ENCODE measurements around the gene DAB1. TPM values are rescaled to one million over a fixed set of nuclear protein-coding genes. Genes with fewer than 3 reads are reported as not detected.
A peak's percentile ranks its signal among the peaks of the same experiment; 100 is the strongest.

Gene DAB1
- polyA plus RNA-seq, 4 donors, result 3.0 to 77.0 (median 24.3) TPM

GRCh38 chr1:57329001-57329527, 94.8 kb downstream of the DAB1 start:
- FAIRE-seq (no peak), DNase-seq (peak in 1 of 2 donors; percentile 41)
- H3K27me3 ChIP-seq (ENCODE audit: control insufficient read depth in 3 of 3, insufficient read depth in 3 of 3, low read length in 3 of 3), result no peaks in the 10 kb centered on the region
- H3K27ac ChIP-seq (ENCODE audit: low read depth in 1 of 3, low read length in 2 of 3), result no peak overlapping the region
- peaks cover 0 to 21% (median 4%) of the 10 kb centered on the region in 3 donors for H3K4me1 ChIP-seq (ENCODE audit: control insufficient read depth in 3 of 3, insufficient read depth in 2 of 3, low read depth in 1 of 3, low read length in 2 of 3)
- WGBS, 3 donors, result 76 to 86% (median 83%) methylated on average over 6 of the region's 6 CpGs
- H3K9me3 ChIP-seq (ENCODE audit: control insufficient read depth in 2 of 2, insufficient read depth in 1 of 2, low read depth in 1 of 2, low read length in 1 of 2), result peaks cover 0 to 4% of the 10 kb centered on the region in 2 donors
- no peaks in the 10 kb centered on the region for H3K36me3 ChIP-seq (ENCODE audit: control insufficient read depth in 3 of 3, insufficient read depth in 2 of 3, low read depth in 1 of 3, low read length in 3 of 3)
- H3K4me3 ChIP-seq (ENCODE audit: low read depth in 1 of 3, low read length in 3 of 3), result no peak overlapping the region

GRCh38 chr1:57327946-57328345, 95.9 kb downstream of the DAB1 start:
- DNase-seq (no peak), FAIRE-seq (no peak)
- 96 to 99% (median 97%) methylated on average over 4 of the region's 4 CpGs for WGBS, 3 donors
- Histone ChIP-seq H3K27me3 (ENCODE audit: control insufficient read depth in 3 of 3, insufficient read depth in 3 of 3, low read length in 3 of 3) (no peaks in the 10 kb centered on the region), H3K9me3 (ENCODE audit: control insufficient read depth in 2 of 2, insufficient read depth in 1 of 2, low read depth in 1 of 2, low read length in 1 of 2) (peaks cover 0 to 4% of the 10 kb centered on the region in 2 donors), H3K4me3 (ENCODE audit: low read depth in 1 of 3, low read length in 3 of 3) (no peak overlapping the region), H3K27ac (ENCODE audit: low read depth in 1 of 3, low read length in 2 of 3) (no peak overlapping the region), H3K36me3 (ENCODE audit: control insufficient read depth in 3 of 3, insufficient read depth in 2 of 3, low read depth in 1 of 3, low read length in 3 of 3) (no peaks in the 10 kb centered on the region), H3K4me1 (ENCODE audit: control insufficient read depth in 3 of 3, insufficient read depth in 2 of 3, low read depth in 1 of 3, low read length in 2 of 3) (peaks cover 0 to 21% (median 4%) of the 10 kb centered on the region in 3 donors)

DNA sequence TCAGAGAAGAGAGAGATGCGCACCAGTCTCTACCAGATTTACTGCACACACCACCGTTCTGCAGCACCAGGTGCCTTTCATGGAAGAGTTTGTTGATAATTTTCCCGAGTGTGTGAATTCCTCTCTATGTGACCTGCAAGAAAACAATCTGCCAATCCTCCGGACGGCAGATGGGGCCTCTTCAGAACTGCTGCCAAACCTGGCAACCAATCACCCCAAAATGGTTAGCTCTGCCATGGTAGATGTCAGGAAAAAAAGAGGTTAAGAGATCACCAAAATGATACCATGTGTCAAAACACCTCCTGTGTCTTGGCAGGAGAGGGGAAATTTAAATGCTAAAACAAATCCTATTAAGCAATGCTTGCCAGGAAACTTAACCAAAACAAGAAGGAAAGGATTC, 96.5 kb downstream of the DAB1 start:
- Histone ChIP-seq H3K4me1 (ENCODE audit: control insufficient read depth in 3 of 3, insufficient read depth in 2 of 3, low read depth in 1 of 3, low read length in 2 of 3) (peaks cover 0 to 21% (median 4%) of the 10 kb centered on the region in 3 donors), H3K9me3 (ENCODE audit: control insufficient read depth in 2 of 2, insufficient read depth in 1 of 2, low read depth in 1 of 2, low read length in 1 of 2) (peaks cover 0 to 4% of the 10 kb centered on the region in 2 donors), H3K27me3 (ENCODE audit: control insufficient read depth in 3 of 3, insufficient read depth in 3 of 3, low read length in 3 of 3) (no peaks in the 10 kb centered on the region), H3K27ac (ENCODE audit: low read depth in 1 of 3, low read length in 2 of 3) (no peak overlapping the region), H3K4me3 (ENCODE audit: low read depth in 1 of 3, low read length in 3 of 3) (no peak overlapping the region), H3K36me3 (ENCODE audit: control insufficient read depth in 3 of 3, insufficient read depth in 2 of 3, low read depth in 1 of 3, low read length in 3 of 3) (no peaks in the 10 kb centered on the region)
- DNase-seq (no peak), FAIRE-seq (no peak)
- 73 to 83% (median 81%) methylated on average over 5 of the region's 5 CpGs for WGBS, 3 donors

GRCh38 chr1:57325536-57325935, 98.3 kb downstream of the DAB1 start:
- 14 to 40% (median 22%) methylated on average over 1 of the region's 1 CpG for WGBS, 3 donors
- peaks cover 0 to 21% (median 7%) of the 10 kb centered on the region in 3 donors for H3K4me1 ChIP-seq (ENCODE audit: control insufficient read depth in 3 of 3, insufficient read depth in 2 of 3, low read depth in 1 of 3, low read length in 2 of 3)
- peak overlapping the region in 1 of 3 donors; percentile 37 for H3K27ac ChIP-seq (ENCODE audit: low read depth in 1 of 3, low read length in 2 of 3)
- no peaks in the 10 kb centered on the region for H3K27me3 ChIP-seq (ENCODE audit: control insufficient read depth in 3 of 3, insufficient read depth in 3 of 3, low read length in 3 of 3)
- no peaks in the 10 kb centered on the region for H3K36me3 ChIP-seq (ENCODE audit: control insufficient read depth in 3 of 3, insufficient read depth in 2 of 3, low read depth in 1 of 3, low read length in 3 of 3)
- DNase-seq (peak; percentile 54 to 71), FAIRE-seq (no peak)
- H3K9me3 ChIP-seq (ENCODE audit: control insufficient read depth in 2 of 2, insufficient read depth in 1 of 2, low read depth in 1 of 2, low read length in 1 of 2), result no peaks in the 10 kb centered on the region
- H3K4me3 ChIP-seq (ENCODE audit: low read depth in 1 of 3, low read length in 3 of 3), result no peak overlapping the region

- 12 to 50% (median 31%) methylated on average over 4 of the region's 4 CpGs for WGBS, 3 donors
- DNase-seq (peak; percentile 65 to 73), FAIRE-seq (no peak)
Measured at GRCh38 chr1:57325117-57325516, 98.7 kb downstream of the DAB1 start.

GRCh38 chr1:57324388-57324787, 99.5 kb downstream of the DAB1 start:
- Histone ChIP-seq H3K36me3 (ENCODE audit: control insufficient read depth in 3 of 3, insufficient read depth in 2 of 3, low read depth in 1 of 3, low read length in 3 of 3) (no peaks in the 10 kb centered on the region), H3K27me3 (ENCODE audit: control insufficient read depth in 3 of 3, insufficient read depth in 3 of 3, low read length in 3 of 3) (no peaks in the 10 kb centered on the region), H3K27ac (ENCODE audit: low read depth in 1 of 3, low read length in 2 of 3) (no peak overlapping the region), H3K9me3 (ENCODE audit: control insufficient read depth in 2 of 2, insufficient read depth in 1 of 2, low read depth in 1 of 2, low read length in 1 of 2) (no peaks in the 10 kb centered on the region), H3K4me1 (ENCODE audit: control insufficient read depth in 3 of 3, insufficient read depth in 2 of 3, low read depth in 1 of 3, low read length in 2 of 3) (peaks cover 0 to 29% (median 10%) of the 10 kb centered on the region in 3 donors), H3K4me3 (ENCODE audit: low read depth in 1 of 3, low read length in 3 of 3) (no peak overlapping the region)
- 95 to 100% (median 98%) methylated on average over 3 of the region's 3 CpGs for WGBS, 3 donors
- FAIRE-seq, result no peak
- DNase-seq, result no peak

More at GRCh38 chr1:57325117-57325516, 98.7 kb downstream of the DAB1 start:
- Histone ChIP-seq H3K27me3 (ENCODE audit: control insufficient read depth in 3 of 3, insufficient read depth in 3 of 3, low read length in 3 of 3) (no peaks in the 10 kb centered on the region), H3K4me1 (ENCODE audit: control insufficient read depth in 3 of 3, insufficient read depth in 2 of 3, low read depth in 1 of 3, low read length in 2 of 3) (peaks cover 0 to 22% (median 7%) of the 10 kb centered on the region in 3 donors), H3K36me3 (ENCODE audit: control insufficient read depth in 3 of 3, insufficient read depth in 2 of 3, low read depth in 1 of 3, low read length in 3 of 3) (no peaks in the 10 kb centered on the region), H3K9me3 (ENCODE audit: control insufficient read depth in 2 of 2, insufficient read depth in 1 of 2, low read depth in 1 of 2, low read length in 1 of 2) (no peaks in the 10 kb centered on the region), H3K4me3 (ENCODE audit: low read depth in 1 of 3, low read length in 3 of 3) (no peak overlapping the region), H3K27ac (ENCODE audit: low read depth in 1 of 3, low read length in 2 of 3) (peak overlapping the region in 1 of 3 donors; percentile 37)

- DNase-seq (no peak), FAIRE-seq (no peak)
- Histone ChIP-seq H3K36me3 (ENCODE audit: control insufficient read depth in 3 of 3, insufficient read depth in 2 of 3, low read depth in 1 of 3, low read length in 3 of 3) (no peaks in the 10 kb centered on the region), H3K27me3 (ENCODE audit: control insufficient read depth in 3 of 3, insufficient read depth in 3 of 3, low read length in 3 of 3) (no peaks in the 10 kb centered on the region), H3K4me3 (ENCODE audit: low read depth in 1 of 3, low read length in 3 of 3) (no peak overlapping the region), H3K27ac (ENCODE audit: low read depth in 1 of 3, low read length in 2 of 3) (no peak overlapping the region), H3K4me1 (ENCODE audit: control insufficient read depth in 3 of 3, insufficient read depth in 2 of 3, low read depth in 1 of 3, low read length in 2 of 3) (peaks cover 0 to 32% (median 11%) of the 10 kb centered on the region in 3 donors), H3K9me3 (ENCODE audit: control insufficient read depth in 2 of 2, insufficient read depth in 1 of 2, low read depth in 1 of 2, low read length in 1 of 2) (no peaks in the 10 kb centered on the region)
- WGBS, 3 donors, result 90 to 96% (median 91%) methylated on average over 4 of the region's 4 CpGs
Measured at GRCh38 chr1:57321776-57322175, 102.1 kb downstream of the DAB1 start.

DNA sequence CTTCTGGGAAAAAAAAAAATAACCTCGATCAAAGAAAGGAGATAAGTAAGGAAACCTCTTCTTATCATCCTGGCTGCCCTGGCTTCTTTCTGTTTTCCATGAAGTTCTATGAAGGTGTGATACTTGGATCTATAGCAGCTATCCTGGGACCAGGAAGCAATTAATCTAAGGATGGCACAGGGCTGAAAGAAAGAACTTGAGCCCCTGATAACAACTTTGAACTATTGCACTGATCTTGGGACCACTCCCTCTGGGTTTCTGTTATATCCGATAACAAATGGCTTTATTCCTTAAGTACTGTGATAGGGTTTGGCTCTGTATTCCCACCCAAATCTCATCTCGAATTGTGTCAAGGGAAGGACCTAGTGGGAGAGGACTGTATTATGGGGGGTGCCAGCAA, 104.1 kb downstream of the DAB1 start:
- H3K27me3 ChIP-seq (ENCODE audit: control insufficient read depth in 3 of 3, insufficient read depth in 3 of 3, low read length in 3 of 3), result no peaks in the 10 kb centered on the region
- peak overlapping the region in 2 of 3 donors; percentile 19 to 46 for H3K27ac ChIP-seq (ENCODE audit: low read depth in 1 of 3, low read length in 2 of 3)
- no peak overlapping the region for H3K4me3 ChIP-seq (ENCODE audit: low read depth in 1 of 3, low read length in 3 of 3)
- peaks cover 0 to 16% (median 11%) of the 10 kb centered on the region in 3 donors for H3K4me1 ChIP-seq (ENCODE audit: control insufficient read depth in 3 of 3, insufficient read depth in 2 of 3, low read depth in 1 of 3, low read length in 2 of 3)
- no peaks in the 10 kb centered on the region for H3K36me3 ChIP-seq (ENCODE audit: control insufficient read depth in 3 of 3, insufficient read depth in 2 of 3, low read depth in 1 of 3, low read length in 3 of 3)
- WGBS, 3 donors, result 16 to 50% (median 29%) methylated on average over 3 of the region's 3 CpGs
- H3K9me3 ChIP-seq (ENCODE audit: control insufficient read depth in 2 of 2, insufficient read depth in 1 of 2, low read depth in 1 of 2, low read length in 1 of 2), result no peaks in the 10 kb centered on the region
- DNase-seq, result peak; percentile 39 to 57
- no peak for FAIRE-seq

DNA sequence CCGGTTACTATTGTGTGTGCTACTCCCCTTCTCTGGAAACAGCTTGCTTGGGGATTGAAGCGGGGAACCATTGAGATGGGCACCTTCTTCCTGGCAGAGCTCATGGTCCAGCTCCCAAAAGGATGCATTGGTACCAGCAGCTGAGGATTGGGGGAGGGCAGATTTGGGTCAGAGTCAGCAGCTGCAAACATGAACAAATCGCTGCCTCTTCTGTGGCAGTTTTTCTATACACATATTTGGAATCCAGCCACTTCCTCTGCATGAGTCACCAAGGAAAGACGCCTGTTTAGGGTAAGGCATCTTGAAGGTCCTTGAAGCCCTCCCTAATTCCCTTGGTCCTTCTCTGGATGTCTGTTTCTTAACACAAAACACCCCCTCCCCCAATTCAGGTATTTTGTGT, 104.7 kb downstream of the DAB1 start:
- no peaks in the 10 kb centered on the region for H3K36me3 ChIP-seq (ENCODE audit: control insufficient read depth in 3 of 3, insufficient read depth in 2 of 3, low read depth in 1 of 3, low read length in 3 of 3)
- 27 to 38% (median 38%) methylated on average over 4 of the region's 4 CpGs for WGBS, 3 donors
- peaks cover 0 to 11% (median 7%) of the 10 kb centered on the region in 3 donors for H3K4me1 ChIP-seq (ENCODE audit: control insufficient read depth in 3 of 3, insufficient read depth in 2 of 3, low read depth in 1 of 3, low read length in 2 of 3)
- no peaks in the 10 kb centered on the region for H3K9me3 ChIP-seq (ENCODE audit: control insufficient read depth in 2 of 2, insufficient read depth in 1 of 2, low read depth in 1 of 2, low read length in 1 of 2)
- H3K27ac ChIP-seq (ENCODE audit: low read depth in 1 of 3, low read length in 2 of 3), result peak overlapping the region in 2 of 3 donors; percentile 19 to 46
- H3K27me3 ChIP-seq (ENCODE audit: control insufficient read depth in 3 of 3, insufficient read depth in 3 of 3, low read length in 3 of 3), result no peaks in the 10 kb centered on the region
- FAIRE-seq, result no peak
- no peak overlapping the region for H3K4me3 ChIP-seq (ENCODE audit: low read depth in 1 of 3, low read length in 3 of 3)
- DNase-seq, result peak; percentile 40 to 65

Measured in small intestine (tissue), 7 donors.